PC-3 (cell line): ENCODE data around the gene ZNF17. TPM values are rescaled to one million over a fixed set of nuclear protein-coding genes. Genes with fewer than 3 reads are reported as not detected.

Experiments
- ATAC-seq: fragments of 200-7000 bp; cut with Tn5 transposase; 2 replicates; pipeline ENCODE4 v1.9.1; 2020; ENCODE audit warnings: mild to moderate bottlenecking, moderate library complexity
- BruUV-seq: library from RNA; stranded (reverse); fragments of 400-500 nt; replicated peaks from 2 replicates; lab custom pipeline; 2021; lab: Mats Ljungman, UMichigan
- CTCF ChIA-PET: fragments of 300-600 bp; sonication (Branson Sonifier 250); formaldehyde crosslinking; loops from one replicate; lab custom pipeline; 2022; ENCODE audit warnings: antibody characterized with exemption; lab: Charles Lee
- POLR2A ChIA-PET: fragments of 300-600 bp; sonication (Branson Sonifier 250); formaldehyde crosslinking; loops from one replicate; lab custom pipeline; 2022; ENCODE audit warnings: antibody characterized with exemption; ENCODE audit not compliant: unreplicated experiment; lab: Charles Lee
- DNase-seq: peaks from one replicate; pipeline ENCODE4 v3.0.0-alpha.2; 2015
- H2AFZ ChIP-seq: fragments of 300-600 bp; sonication (generic); 2 replicates; pipeline ENCODE4 v1.6.0; 2016; ENCODE audit warnings: antibody characterized with exemption, low read length
- H3F3A ChIP-seq: fragments of 300-600 bp; sonication (generic); one replicate; pipeline ENCODE4 v1.6.0; 2017; ENCODE audit warnings: antibody characterized with exemption, low read length, control low read depth, mild to moderate bottlenecking; ENCODE audit not compliant: unreplicated experiment
- H3K27ac ChIP-seq: fragments of 300-600 bp; sonication (generic); 2 replicates; pipeline ENCODE4 v1.5.1; 2016; ENCODE audit warnings: mild to moderate bottlenecking, low read length
- H3K27me3 ChIP-seq: fragments of 300-600 bp; sonication (generic); 2 replicates; pipeline ENCODE4 v1.6.1; 2016; ENCODE audit warnings: low read length, mixed read lengths
- H3K36me3 ChIP-seq: fragments of 300-600 bp; sonication (generic); 2 replicates; pipeline ENCODE4 v1.6.1; 2016; ENCODE audit warnings: low read depth, mixed run types, low read length, mixed read lengths
- H3K4me1 ChIP-seq: fragments of 300-600 bp; sonication (generic); 2 replicates; pipeline ENCODE4 v1.5.1; 2016; ENCODE audit warnings: low read length; ENCODE audit not compliant: insufficient read depth
- H3K4me2 ChIP-seq: fragments of 300-600 bp; sonication (generic); 2 replicates; pipeline ENCODE4 v1.6.0; 2016; ENCODE audit warnings: low read length
- H3K4me3 ChIP-seq: fragments of 300-600 bp; sonication (generic); 2 replicates; pipeline ENCODE4 v1.5.1; 2016; ENCODE audit warnings: mild to moderate bottlenecking, low read length, mixed read lengths
- H3K79me2 ChIP-seq: fragments of 300-600 bp; sonication (generic); 2 replicates; pipeline ENCODE4 v1.6.1; 2017; ENCODE audit warnings: low read length, mixed read lengths
- H3K9ac ChIP-seq: fragments of 300-600 bp; sonication (generic); 2 replicates; pipeline ENCODE4 v1.6.0; 2016; ENCODE audit warnings: mild to moderate bottlenecking, low read length
- H3K9me2 ChIP-seq: fragments of 300-600 bp; sonication (generic); replicated peaks from 2 replicates; pipeline ENCODE4 v1.6.1; 2016; ENCODE audit warnings: mixed run types, low read length, mixed read lengths
- H3K9me3 ChIP-seq: fragments of 300-600 bp; sonication (generic); 2 replicates; pipeline ENCODE4 v1.6.1; 2016; ENCODE audit warnings: low read length, mixed read lengths
- H4K20me1 ChIP-seq: fragments of 300-600 bp; sonication (generic); 2 replicates; pipeline ENCODE4 v1.6.1; 2016; ENCODE audit warnings: low read length, mixed read lengths
- CTCF ChIP-seq: fragments of 300-600 bp; sonication (generic); conservative IDR thresholded peaks from 2 replicates; pipeline ENCODE4 v1.5.1; 2017; ENCODE audit warnings: antibody characterized with exemption, low read depth, mild to moderate bottlenecking, low read length
- EZH2 ChIP-seq: fragments of 300-600 bp; sonication (generic); IDR thresholded peaks from one replicate; pipeline ENCODE4 v1.6.1; 2017; ENCODE audit warnings: antibody characterized with exemption, mild to moderate bottlenecking, low read length; ENCODE audit not compliant: unreplicated experiment
- EZH2phosphoT487 ChIP-seq: fragments of 300-600 bp; sonication (generic); IDR thresholded peaks from 2 replicates; pipeline ENCODE4 v1.6.1; 2018; ENCODE audit warnings: mild to moderate bottlenecking, antibody characterized with exemption, low read length, borderline replicate concordance
- intact Hi-C: fragments of 100-400 bp; cut with micrococcal nuclease; formaldehyde crosslinking; loops from 2 replicates; pipeline ENCODE4 v1.9.0; 2023
- total RNA-seq: library from RNA; depleted of rRNA; stranded (reverse); fragments of >200 nt; gene quantifications from 2 replicates; pipeline ENCODE4 v1.2.3, GENCODE V29; 2014

Gene ZNF17
- total RNA-seq, 1 experiment from 2014 or later: 7.8 TPM

- Histone ChIP-seq H3K4me3 (no peak overlapping the region), H3K9ac (no peak overlapping the region), H3K9me3 (no peaks in the 10 kb centered on the region), H3K4me2 (no peak overlapping the region), H3K9me2 (no peaks in the 10 kb centered on the region), H3K4me1 (no peaks in the 10 kb centered on the region), H3K27me3 (no peaks in the 10 kb centered on the region), H3K36me3 (no peaks in the 10 kb centered on the region), H3F3A (no peaks in the 10 kb centered on the region), H3K27ac (no peak overlapping the region), H2AFZ (no peak overlapping the region), H3K79me2 (peaks cover 6% of the 10 kb centered on the region), H4K20me1 (no peaks in the 10 kb centered on the region)
- POLR2A ChIA-PET: no interaction called here
- peak; percentile 44 for ATAC-seq
- peak; percentile 76 for DNase-seq
- CTCF ChIA-PET: no interaction called here
- intact Hi-C loops: loop anchor here (5.0 kb wide), 1 partner anchor 751 kb away; no protein-coding TSS in a partner anchor
- BruUV-seq: no TSS peak
- peak; percentile 95 for TF ChIP-seq CTCF
- TF ChIP-seq EZH2: no peak
These were observed 4.3 kb upstream of the ZNF17 start for GRCh38 chr19:57406516-57407123.

DNA sequence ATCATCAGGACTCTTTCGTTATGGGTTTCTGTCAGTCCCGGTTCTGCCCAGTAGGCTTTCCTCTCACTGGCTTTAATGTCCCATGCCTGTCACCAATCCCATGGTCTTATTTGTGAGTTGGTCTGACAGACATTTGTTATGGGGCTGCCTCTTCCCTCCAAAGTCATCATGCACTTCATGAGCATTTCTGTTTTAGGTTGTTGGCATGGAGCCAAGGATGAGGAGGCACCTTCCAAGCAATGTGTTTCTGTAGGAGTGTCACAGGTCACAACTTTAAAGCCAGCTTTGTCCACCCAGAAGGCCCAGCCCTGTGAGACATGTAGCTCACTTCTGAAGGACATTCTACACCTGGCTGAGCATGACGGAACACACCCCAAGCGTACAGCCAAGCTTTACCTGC lies 8.5 kb downstream of the ZNF17 start:
- Histone ChIP-seq H3K27ac (no peak overlapping the region), H3K4me1 (no peaks in the 10 kb centered on the region), H3K36me3 (peaks cover 66% of the 10 kb centered on the region), H4K20me1 (no peaks in the 10 kb centered on the region), H3F3A (no peaks in the 10 kb centered on the region), H3K9me2 (no peaks in the 10 kb centered on the region), H3K4me2 (no peak overlapping the region), H3K79me2 (0 out of 2 replicates have a peak, but pooled peaks cover 8% of the 10 kb centered on the region), H3K9me3 (peaks cover 23% of the 10 kb centered on the region), H2AFZ (no peak overlapping the region), H3K27me3 (no peaks in the 10 kb centered on the region), H3K9ac (no peak overlapping the region), H3K4me3 (no peak overlapping the region)
- TF ChIP-seq EZH2 (no peak), CTCF (no peak), EZH2phosphoT487 (no peak)
- intact Hi-C loops: no loop called here
- CTCF ChIA-PET: no interaction called here
- no TSS peak for BruUV-seq
- ATAC-seq (no peak), DNase-seq (no peak)
- POLR2A ChIA-PET: no interaction called here

DNA sequence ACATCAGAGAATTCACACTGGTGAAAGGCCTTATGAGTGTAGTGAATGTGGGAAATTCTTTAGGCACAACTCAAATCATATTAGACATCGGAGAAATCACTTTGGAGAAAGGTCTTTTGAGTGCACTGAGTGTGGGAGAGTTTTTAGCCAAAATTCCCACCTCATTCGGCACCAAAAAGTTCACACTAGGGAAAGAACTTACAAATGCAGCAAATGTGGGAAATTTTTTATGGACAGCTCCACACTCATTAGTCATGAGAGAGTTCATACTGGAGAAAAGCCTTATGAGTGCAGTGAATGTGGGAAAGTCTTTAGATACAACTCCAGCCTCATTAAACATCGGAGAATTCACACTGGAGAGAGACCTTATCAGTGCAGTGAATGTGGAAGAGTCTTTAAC lies 10.1 kb downstream of the ZNF17 start:
- no peaks in the 10 kb centered on the region for H3F3A ChIP-seq
- ChIA-PET POLR2A (no interaction called here), CTCF (no interaction called here)
- TSS peak; percentile 20 for BruUV-seq
- peaks cover 23% of the 10 kb centered on the region for H3K9me3 ChIP-seq
- H3K9ac ChIP-seq: no peak overlapping the region
- no peaks in the 10 kb centered on the region for H4K20me1 ChIP-seq
- no peak overlapping the region for H3K4me2 ChIP-seq
- DNase-seq: no peak
- no peak for ATAC-seq
- H3K9me2 ChIP-seq: no peaks in the 10 kb centered on the region
- H3K4me3 ChIP-seq: no peak overlapping the region
- H2AFZ ChIP-seq: no peak overlapping the region
- no peak overlapping the region for H3K27ac ChIP-seq
- no peaks in the 10 kb centered on the region for H3K27me3 ChIP-seq
- H3K4me1 ChIP-seq: no peaks in the 10 kb centered on the region
- TF ChIP-seq CTCF (no peak), EZH2 (no peak), EZH2phosphoT487 (no peak)
- intact Hi-C loops: no loop called here
- H3K79me2 ChIP-seq: no peaks in the 10 kb centered on the region
- peaks cover 58% of the 10 kb centered on the region for H3K36me3 ChIP-seq
